ENCODE results near the gene ANAPC15. TPM values are rescaled to one million over a fixed set of nuclear protein-coding genes. Genes with fewer than 3 reads are reported as not detected.
A peak's percentile ranks its signal among the peaks of the same experiment; 100 is the strongest.

The ANAPC15 gene
- total RNA-seq, 1 donor from 2014 or later, result 31.8 TPM

- no peaks in the 10 kb centered on the region for H3K27me3 ChIP-seq (ENCODE audit: control insufficient read depth, insufficient read depth, low read length)
- DNase-seq (ENCODE audit: low read depth), result no peak
- no peak for TF ChIP-seq CTCF (IDR thresholded peaks at IDR 0.05; ENCODE audit: insufficient read depth, low read length, poor library complexity, severe bottlenecking)
Measured at GRCh38 chr11:72102162-72102561, 10.3 kb downstream of the ANAPC15 start.

GRCh38 chr11:72100462-72100861 is 12.0 kb downstream of the ANAPC15 start:
- H3K27me3 ChIP-seq (ENCODE audit: control insufficient read depth, insufficient read depth, low read length), result no peaks in the 10 kb centered on the region
- H3K4me3 ChIP-seq (ENCODE audit: low read depth, low read length), result no peak overlapping the region
- H3K36me3 ChIP-seq (ENCODE audit: control insufficient read depth, insufficient read depth, low read length), result no peaks in the 10 kb centered on the region
- DNase-seq (ENCODE audit: low read depth), result no peak
- no peak for TF ChIP-seq CTCF (IDR thresholded peaks at IDR 0.05; ENCODE audit: insufficient read depth, low read length, poor library complexity, severe bottlenecking)

More at GRCh38 chr11:72102162-72102561, 10.3 kb downstream of the ANAPC15 start:
- Histone ChIP-seq H3K4me3 (ENCODE audit: low read depth, low read length) (peak overlapping the region; percentile 66), H3K36me3 (ENCODE audit: control insufficient read depth, insufficient read depth, low read length) (no peaks in the 10 kb centered on the region)

- Histone ChIP-seq H3K27me3 (ENCODE audit: control insufficient read depth, insufficient read depth, low read length) (no peaks in the 10 kb centered on the region), H3K4me3 (ENCODE audit: low read depth, low read length) (no peak overlapping the region), H3K36me3 (ENCODE audit: control insufficient read depth, insufficient read depth, low read length) (peaks cover 1% of the 10 kb centered on the region)
- DNase-seq (ENCODE audit: low read depth), result no peak
- no peak for TF ChIP-seq CTCF (IDR thresholded peaks at IDR 0.05; ENCODE audit: insufficient read depth, low read length, poor library complexity, severe bottlenecking)
Measured at GRCh38 chr11:72100009-72100408, 12.5 kb downstream of the ANAPC15 start.

GRCh38 chr11:72098741-72099140 is 13.8 kb downstream of the ANAPC15 start:
- Histone ChIP-seq H3K27me3 (ENCODE audit: control insufficient read depth, insufficient read depth, low read length) (no peaks in the 10 kb centered on the region), H3K36me3 (ENCODE audit: control insufficient read depth, insufficient read depth, low read length) (peaks cover 4% of the 10 kb centered on the region), H3K4me3 (ENCODE audit: low read depth, low read length) (no peak overlapping the region)
- TF ChIP-seq CTCF (IDR thresholded peaks at IDR 0.05; ENCODE audit: insufficient read depth, low read length, poor library complexity, severe bottlenecking), result no peak
- no peak for DNase-seq (ENCODE audit: low read depth)

GRCh38 chr11:72091292-72091691 is 21.2 kb downstream of the ANAPC15 start:
- Histone ChIP-seq H3K27me3 (ENCODE audit: control insufficient read depth, insufficient read depth, low read length) (no peaks in the 10 kb centered on the region), H3K36me3 (ENCODE audit: control insufficient read depth, insufficient read depth, low read length) (peaks cover 4% of the 10 kb centered on the region), H3K4me3 (ENCODE audit: low read depth, low read length) (no peak overlapping the region)
- TF ChIP-seq CTCF (IDR thresholded peaks at IDR 0.05; ENCODE audit: insufficient read depth, low read length, poor library complexity, severe bottlenecking), result peak; percentile 86
- no peak for DNase-seq (ENCODE audit: low read depth)

GRCh38 chr11:72088076-72088808 is 24.3 kb downstream of the ANAPC15 start:
- no peak overlapping the region for H3K4me3 ChIP-seq (ENCODE audit: low read depth, low read length)
- TF ChIP-seq CTCF (IDR thresholded peaks at IDR 0.05; ENCODE audit: insufficient read depth, low read length, poor library complexity, severe bottlenecking), result no peak
- H3K36me3 ChIP-seq (ENCODE audit: control insufficient read depth, insufficient read depth, low read length), result no peaks in the 10 kb centered on the region
- no peaks in the 10 kb centered on the region for H3K27me3 ChIP-seq (ENCODE audit: control insufficient read depth, insufficient read depth, low read length)
- DNase-seq (ENCODE audit: low read depth), result no peak
